Measurements from ENCODE around the gene CHRD.

CHRD gene

DNA sequence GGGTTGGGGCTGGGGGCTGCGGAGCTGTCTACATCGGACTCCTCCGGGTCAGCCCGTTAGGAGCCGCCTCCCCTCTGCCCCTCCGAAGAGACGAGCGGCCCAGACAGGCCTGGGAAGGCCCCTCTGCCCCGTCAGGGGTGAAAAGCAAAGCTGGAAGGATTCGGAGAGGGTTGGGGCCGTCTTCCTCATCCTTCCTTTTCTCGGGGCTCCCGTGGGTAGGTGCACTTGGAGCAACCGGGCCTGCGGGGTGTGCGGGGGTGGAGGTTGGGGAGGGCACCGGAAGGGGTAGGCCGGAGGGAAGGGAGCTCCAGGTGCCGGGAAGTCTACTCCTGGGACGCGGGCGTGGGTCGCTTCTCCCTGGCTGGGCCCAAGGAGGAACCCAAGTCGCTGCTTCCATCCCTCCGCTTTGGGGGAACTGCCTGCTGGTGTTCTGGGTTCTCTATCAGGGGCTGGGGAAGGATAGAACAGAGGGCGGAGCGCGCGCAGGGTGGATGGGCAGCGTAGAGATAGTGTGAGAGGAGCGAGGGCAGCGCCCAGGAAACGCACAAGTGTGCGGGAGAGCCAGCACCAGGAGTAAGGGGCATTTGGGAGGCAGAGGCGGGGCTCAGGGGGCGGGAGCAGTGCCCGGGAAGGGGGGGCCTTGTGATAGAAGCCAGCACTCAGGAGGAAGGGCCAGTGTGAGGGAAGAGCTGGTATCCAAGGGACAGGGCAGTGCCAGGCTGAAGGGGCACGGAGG, 17.8 kb upstream of the CHRD start:
- DNase-seq = no peak
- Histone ChIP-seq H3K36me3 (peaks cover 41% of the 10 kb centered on the region), H3K4me3 (ENCODE audit: low read depth, low read length) (peak overlapping the region; percentile 91), H3K27me3 (ENCODE audit: insufficient read depth, low read depth, severe bottlenecking) (no peaks in the 10 kb centered on the region), H3K27ac (peak overlapping the region; percentile 97), H3K9me3 (ENCODE audit: severe bottlenecking) (no peaks in the 10 kb centered on the region)
- TF ChIP-seq, protein P1, sequence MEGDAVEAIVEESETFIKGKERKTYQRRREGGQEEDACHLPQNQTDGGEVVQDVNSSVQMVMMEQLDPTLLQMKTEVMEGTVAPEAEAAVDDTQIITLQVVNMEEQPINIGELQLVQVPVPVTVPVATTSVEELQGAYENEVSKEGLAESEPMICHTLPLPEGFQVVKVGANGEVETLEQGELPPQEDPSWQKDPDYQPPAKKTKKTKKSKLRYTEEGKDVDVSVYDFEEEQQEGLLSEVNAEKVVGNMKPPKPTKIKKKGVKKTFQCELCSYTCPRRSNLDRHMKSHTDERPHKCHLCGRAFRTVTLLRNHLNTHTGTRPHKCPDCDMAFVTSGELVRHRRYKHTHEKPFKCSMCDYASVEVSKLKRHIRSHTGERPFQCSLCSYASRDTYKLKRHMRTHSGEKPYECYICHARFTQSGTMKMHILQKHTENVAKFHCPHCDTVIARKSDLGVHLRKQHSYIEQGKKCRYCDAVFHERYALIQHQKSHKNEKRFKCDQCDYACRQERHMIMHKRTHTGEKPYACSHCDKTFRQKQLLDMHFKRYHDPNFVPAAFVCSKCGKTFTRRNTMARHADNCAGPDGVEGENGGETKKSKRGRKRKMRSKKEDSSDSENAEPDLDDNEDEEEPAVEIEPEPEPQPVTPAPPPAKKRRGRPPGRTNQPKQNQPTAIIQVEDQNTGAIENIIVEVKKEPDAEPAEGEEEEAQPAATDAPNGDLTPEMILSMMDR (IDR thresholded peaks at IDR 0.05; ENCODE audit: low read depth, low read length) = no peak

DNA sequence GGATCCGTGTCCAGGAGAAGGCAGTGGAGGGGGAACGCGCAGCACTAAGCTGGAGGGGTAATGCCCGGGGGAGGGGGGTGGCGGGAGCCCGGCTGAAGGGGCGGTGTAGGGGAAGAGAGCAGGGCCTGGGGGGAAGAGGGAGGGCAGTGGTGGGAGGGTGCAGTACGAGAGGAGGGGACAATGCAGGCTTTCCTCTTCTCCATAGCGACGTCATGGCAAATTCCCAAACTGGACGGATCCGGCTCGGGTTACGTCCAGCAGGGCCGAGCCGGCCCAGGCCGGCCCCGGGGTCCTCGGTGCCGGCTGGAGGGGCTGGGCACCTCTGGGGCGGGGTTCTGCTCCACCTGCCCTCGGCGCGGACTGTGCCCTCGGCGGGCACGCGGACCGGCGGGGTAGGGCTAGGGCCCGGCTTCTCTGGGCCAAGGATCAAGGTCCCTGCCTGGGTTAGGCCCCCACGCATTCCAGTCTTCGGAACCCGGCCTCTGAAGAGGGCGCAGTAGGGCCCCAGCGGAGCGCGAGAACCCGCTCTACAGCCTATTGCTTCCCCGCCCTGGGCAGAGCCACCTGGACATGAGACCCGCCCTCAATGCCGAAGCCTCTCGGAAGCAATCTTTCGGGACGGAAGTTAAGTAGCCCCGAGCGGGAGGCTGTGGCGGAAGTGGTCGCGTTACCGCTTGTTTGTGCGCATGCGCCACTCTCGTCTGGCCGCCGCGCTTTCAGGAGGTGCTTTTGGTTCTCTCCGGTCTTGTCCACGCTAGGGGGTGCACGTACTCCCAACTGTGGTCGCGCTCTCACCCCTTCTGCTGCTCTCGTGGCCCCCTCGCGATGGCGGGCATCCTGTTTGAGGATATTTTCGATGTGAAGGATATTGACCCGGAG, 16.9 kb upstream of the CHRD start:
- peak; percentile 98 for DNase-seq
- H3K36me3 ChIP-seq = peaks cover 40% of the 10 kb centered on the region
- no peaks in the 10 kb centered on the region for H3K9me3 ChIP-seq (ENCODE audit: severe bottlenecking)
- no peaks in the 10 kb centered on the region for H3K27me3 ChIP-seq (ENCODE audit: insufficient read depth, low read depth, severe bottlenecking)
- peak overlapping the region; percentile 97 for H3K27ac ChIP-seq
- TF ChIP-seq, protein P1 (IDR thresholded peaks at IDR 0.05; ENCODE audit: low read depth, low read length) = peak; percentile 74
- H3K4me3 ChIP-seq (ENCODE audit: low read depth, low read length) = peak overlapping the region; percentile 91

DNA sequence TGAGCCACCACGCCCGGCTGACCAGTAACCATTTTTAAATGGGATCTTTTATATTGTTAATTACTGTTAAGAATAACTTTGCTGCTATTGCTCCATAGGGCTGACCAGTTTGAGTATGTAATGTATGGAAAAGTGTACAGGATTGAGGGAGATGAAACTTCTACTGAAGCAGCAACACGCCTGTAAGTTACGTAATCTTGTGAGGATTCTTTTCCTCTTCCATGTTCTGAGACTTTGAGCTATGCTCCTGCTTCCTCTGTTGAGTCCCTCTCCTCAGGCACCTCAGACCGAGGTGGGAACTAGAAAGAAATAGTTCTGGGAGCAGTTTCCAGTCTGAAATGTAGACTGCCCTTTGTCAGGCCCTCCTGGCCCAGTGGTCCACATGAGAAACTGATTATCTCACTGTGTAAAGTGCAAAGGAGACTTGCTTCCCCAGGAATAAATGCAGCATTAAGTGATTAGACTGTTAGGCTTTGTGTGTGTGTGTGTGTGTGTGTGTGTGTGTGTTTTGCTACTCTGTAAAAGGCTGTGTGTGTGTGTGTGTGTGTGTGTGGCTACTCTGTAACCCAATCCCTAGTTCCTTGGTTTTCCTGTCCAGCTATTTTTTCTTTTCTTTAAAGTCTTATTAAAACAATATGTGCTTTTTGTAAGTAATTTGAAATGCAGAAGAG, 13.1 kb upstream of the CHRD start:
- no peak overlapping the region for H3K4me3 ChIP-seq (ENCODE audit: low read depth, low read length)
- H3K36me3 ChIP-seq = peaks cover 49% of the 10 kb centered on the region
- H3K27ac ChIP-seq = no peak overlapping the region
- TF ChIP-seq, protein P1 (IDR thresholded peaks at IDR 0.05; ENCODE audit: low read depth, low read length) = no peak
- H3K27me3 ChIP-seq (ENCODE audit: insufficient read depth, low read depth, severe bottlenecking) = no peaks in the 10 kb centered on the region
- H3K9me3 ChIP-seq (ENCODE audit: severe bottlenecking) = no peaks in the 10 kb centered on the region
- DNase-seq = no peak

DNA sequence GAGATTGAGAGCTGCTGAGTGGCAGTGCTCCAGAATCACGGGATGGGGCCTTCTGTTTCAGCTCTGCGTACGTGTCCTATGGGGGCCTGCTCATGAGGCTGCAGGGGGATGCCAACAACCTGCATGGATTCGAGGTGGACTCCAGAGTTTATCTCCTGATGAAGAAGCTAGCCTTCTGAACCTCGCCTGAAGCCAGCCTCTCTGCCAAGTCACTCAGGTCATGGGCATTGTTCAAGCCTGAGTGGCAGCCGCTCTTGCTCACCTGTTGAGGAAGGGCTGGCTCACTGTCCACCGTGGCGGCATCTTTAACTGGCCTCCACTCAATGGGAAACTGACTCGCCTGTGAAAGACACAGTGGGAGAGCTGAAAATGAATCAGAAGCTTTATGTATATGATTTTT, 11.7 kb upstream of the CHRD start:
- TF ChIP-seq, protein P1 (IDR thresholded peaks at IDR 0.05; ENCODE audit: low read depth, low read length) = no peak
- Histone ChIP-seq H3K27me3 (ENCODE audit: insufficient read depth, low read depth, severe bottlenecking) (no peaks in the 10 kb centered on the region), H3K27ac (no peak overlapping the region), H3K4me3 (ENCODE audit: low read depth, low read length) (no peak overlapping the region), H3K9me3 (ENCODE audit: severe bottlenecking) (no peaks in the 10 kb centered on the region), H3K36me3 (peaks cover 51% of the 10 kb centered on the region)
- no peak for DNase-seq

DNA sequence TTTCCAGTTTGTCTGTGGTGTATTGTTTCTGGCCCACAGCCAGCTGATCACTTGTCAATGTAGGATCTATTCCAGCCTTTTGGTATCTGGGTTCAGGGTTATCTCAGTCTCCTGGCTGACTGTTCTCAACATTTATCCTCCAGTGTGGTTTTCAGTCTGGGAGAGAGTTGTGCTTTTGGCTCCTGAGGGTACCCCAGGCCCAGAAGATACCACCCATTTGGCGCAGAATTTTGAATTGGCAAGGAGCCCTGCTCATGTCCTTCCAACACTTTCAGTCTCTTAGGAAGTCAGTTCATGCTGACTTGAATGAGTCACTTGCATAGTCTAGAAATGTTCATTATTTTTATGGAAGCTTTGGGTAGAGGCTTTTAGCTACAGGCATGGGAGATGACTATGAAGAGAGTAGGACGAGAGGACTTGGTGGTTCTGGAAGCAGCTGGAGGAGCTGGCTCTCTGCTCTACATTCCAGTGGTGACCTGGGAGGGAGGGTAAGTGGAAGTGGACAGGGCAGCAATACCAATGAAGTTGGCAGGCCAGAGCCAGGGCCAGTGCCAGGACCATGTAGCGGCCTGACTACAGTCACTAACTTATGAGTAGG, 11.2 kb upstream of the CHRD start:
- Histone ChIP-seq H3K27ac (no peak overlapping the region), H3K9me3 (ENCODE audit: severe bottlenecking) (no peaks in the 10 kb centered on the region), H3K27me3 (ENCODE audit: insufficient read depth, low read depth, severe bottlenecking) (no peaks in the 10 kb centered on the region), H3K36me3 (peaks cover 51% of the 10 kb centered on the region), H3K4me3 (ENCODE audit: low read depth, low read length) (no peak overlapping the region)
- TF ChIP-seq, protein P1 (IDR thresholded peaks at IDR 0.05; ENCODE audit: low read depth, low read length) = no peak
- no peak for DNase-seq
